Measurements from ENCODE around the gene CCDC200. TPM values are rescaled to one million over a fixed set of nuclear protein-coding genes. Genes with fewer than 3 reads are reported as not detected.
A peak's percentile ranks its signal among the peaks of the same experiment; 100 is the strongest.

CCDC200 gene
- total and polyA plus RNA-seq, 2 of the 13 experiments (the other 11 are each of a cell fraction or from before 2014, with no cell fraction given): not detected

DNA sequence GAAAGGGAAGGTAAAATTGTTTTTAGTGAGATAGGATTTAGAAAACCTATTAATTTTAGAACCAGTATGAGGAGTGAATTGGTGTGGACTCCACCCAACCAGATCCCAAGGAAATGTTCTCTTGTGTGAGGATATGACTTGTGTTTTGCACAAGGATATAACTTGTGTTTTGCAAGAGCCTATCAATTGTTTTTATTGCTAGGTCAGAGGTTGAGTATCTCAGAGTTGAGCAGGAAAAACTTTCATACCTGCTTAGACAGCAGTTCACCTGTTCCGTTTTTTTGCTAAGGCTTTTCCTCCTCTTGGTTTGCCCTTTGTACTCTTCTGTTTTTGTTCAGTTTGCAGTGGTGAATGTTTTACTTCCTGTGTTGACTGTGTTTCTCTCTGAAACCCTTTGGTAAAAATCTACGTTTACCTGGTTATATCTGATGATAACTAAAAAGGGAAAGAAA lies 52.3 kb downstream of the CCDC200 start (continued):
- TF ChIP-seq, protein P1, sequence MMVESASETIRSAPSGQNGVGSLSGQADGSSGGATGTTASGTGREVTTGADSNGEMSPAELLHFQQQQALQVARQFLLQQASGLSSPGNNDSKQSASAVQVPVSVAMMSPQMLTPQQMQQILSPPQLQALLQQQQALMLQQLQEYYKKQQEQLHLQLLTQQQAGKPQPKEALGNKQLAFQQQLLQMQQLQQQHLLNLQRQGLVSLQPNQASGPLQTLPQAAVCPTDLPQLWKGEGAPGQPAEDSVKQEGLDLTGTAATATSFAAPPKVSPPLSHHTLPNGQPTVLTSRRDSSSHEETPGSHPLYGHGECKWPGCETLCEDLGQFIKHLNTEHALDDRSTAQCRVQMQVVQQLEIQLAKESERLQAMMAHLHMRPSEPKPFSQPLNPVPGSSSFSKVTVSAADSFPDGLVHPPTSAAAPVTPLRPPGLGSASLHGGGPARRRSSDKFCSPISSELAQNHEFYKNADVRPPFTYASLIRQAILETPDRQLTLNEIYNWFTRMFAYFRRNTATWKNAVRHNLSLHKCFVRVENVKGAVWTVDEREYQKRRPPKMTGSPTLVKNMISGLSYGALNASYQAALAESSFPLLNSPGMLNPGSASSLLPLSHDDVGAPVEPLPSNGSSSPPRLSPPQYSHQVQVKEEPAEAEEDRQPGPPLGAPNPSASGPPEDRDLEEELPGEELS (CRISPR knock-in tag; IDR thresholded peaks at IDR 0.05): peak; percentile 80
- no peak for TF ChIP-seq ZNF589 (CRISPR knock-in tag; conservative IDR thresholded peaks at IDR 0.05)
- TF ChIP-seq ZNF224 (CRISPR knock-in tag; IDR thresholded peaks at IDR 0.05): no peak
- TF ChIP-seq PTBP1 (IDR thresholded peaks at IDR 0.05; ENCODE audit: low read depth, low read length, poor library complexity, severe bottlenecking): no peak
- no peak for TF ChIP-seq CENPT (CRISPR knock-in tag; IDR thresholded peaks at IDR 0.05; ENCODE audit: low read depth)
- TF ChIP-seq, protein P2, sequence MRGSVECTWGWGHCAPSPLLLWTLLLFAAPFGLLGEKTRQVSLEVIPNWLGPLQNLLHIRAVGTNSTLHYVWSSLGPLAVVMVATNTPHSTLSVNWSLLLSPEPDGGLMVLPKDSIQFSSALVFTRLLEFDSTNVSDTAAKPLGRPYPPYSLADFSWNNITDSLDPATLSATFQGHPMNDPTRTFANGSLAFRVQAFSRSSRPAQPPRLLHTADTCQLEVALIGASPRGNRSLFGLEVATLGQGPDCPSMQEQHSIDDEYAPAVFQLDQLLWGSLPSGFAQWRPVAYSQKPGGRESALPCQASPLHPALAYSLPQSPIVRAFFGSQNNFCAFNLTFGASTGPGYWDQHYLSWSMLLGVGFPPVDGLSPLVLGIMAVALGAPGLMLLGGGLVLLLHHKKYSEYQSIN (CRISPR knock-in tag; IDR thresholded peaks at IDR 0.05; ENCODE audit: borderline replicate concordance): no peak
- TF ChIP-seq HHEX (CRISPR knock-in tag; IDR thresholded peaks at IDR 0.05): no peak
- TF ChIP-seq, protein P3, sequence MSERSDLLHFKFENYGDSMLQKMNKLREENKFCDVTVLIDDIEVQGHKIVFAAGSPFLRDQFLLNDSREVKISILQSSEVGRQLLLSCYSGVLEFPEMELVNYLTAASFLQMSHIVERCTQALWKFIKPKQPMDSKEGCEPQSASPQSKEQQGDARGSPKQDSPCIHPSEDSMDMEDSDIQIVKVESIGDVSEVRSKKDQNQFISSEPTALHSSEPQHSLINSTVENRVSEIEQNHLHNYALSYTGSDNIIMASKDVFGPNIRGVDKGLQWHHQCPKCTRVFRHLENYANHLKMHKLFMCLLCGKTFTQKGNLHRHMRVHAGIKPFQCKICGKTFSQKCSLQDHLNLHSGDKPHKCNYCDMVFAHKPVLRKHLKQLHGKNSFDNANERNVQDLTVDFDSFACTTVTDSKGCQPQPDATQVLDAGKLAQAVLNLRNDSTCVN (CRISPR knock-in tag; IDR thresholded peaks at IDR 0.05; ENCODE audit: borderline replicate concordance): no peak
- TF ChIP-seq, protein P4, sequence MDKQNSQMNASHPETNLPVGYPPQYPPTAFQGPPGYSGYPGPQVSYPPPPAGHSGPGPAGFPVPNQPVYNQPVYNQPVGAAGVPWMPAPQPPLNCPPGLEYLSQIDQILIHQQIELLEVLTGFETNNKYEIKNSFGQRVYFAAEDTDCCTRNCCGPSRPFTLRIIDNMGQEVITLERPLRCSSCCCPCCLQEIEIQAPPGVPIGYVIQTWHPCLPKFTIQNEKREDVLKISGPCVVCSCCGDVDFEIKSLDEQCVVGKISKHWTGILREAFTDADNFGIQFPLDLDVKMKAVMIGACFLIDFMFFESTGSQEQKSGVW (CRISPR knock-in tag; IDR thresholded peaks at IDR 0.05; ENCODE audit: borderline replicate concordance): no peak
- TF ChIP-seq FOXP1 (IDR thresholded peaks at IDR 0.05): no peak
- TF ChIP-seq FOXP1 (CRISPR knock-in tag; IDR thresholded peaks at IDR 0.05): peak; percentile 67; the same call in 1 of the 2 replicates
- TF ChIP-seq ZNF256 (CRISPR knock-in tag; conservative IDR thresholded peaks at IDR 0.05): no peak
- no peak for TF ChIP-seq KDM2A (CRISPR knock-in tag; IDR thresholded peaks at IDR 0.05; ENCODE audit: borderline replicate concordance, low read depth)
- TF ChIP-seq, protein P5, sequence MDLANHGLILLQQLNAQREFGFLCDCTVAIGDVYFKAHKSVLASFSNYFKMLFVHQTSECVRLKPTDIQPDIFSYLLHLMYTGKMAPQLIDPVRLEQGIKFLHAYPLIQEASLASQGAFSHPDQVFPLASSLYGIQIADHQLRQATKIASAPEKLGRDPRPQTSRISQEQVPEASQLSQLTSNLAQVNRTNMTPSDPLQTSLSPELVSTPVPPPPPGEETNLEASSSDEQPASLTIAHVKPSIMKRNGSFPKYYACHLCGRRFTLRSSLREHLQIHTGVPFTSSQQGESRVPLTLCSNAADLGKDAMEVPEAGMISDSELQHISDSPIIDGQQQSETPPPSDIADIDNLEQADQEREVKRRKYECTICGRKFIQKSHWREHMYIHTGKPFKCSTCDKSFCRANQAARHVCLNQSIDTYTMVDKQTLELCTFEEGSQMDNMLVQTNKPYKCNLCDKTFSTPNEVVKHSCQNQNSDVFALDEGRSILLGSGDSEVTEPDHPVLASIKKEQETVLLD (CRISPR knock-in tag; IDR thresholded peaks at IDR 0.05; ENCODE audit: low read depth): no peak
- peak; percentile 100 for TF ChIP-seq ZEB1 (IDR thresholded peaks at IDR 0.05; ENCODE audit: insufficient replicate concordance, low read depth)
- TF ChIP-seq KDM6A (CRISPR knock-in tag; IDR thresholded peaks at IDR 0.05; ENCODE audit: low read depth): peak; percentile 83
- 0 out of 2 replicates have a peak, but pooled peaks have one; percentile 24 for TF ChIP-seq POLR2G (IDR thresholded peaks at IDR 0.05; ENCODE audit: low read depth, low read length)
- peak; percentile 80 for TF ChIP-seq RCOR2 (CRISPR knock-in tag; IDR thresholded peaks at IDR 0.05)
- TF ChIP-seq, protein P6, sequence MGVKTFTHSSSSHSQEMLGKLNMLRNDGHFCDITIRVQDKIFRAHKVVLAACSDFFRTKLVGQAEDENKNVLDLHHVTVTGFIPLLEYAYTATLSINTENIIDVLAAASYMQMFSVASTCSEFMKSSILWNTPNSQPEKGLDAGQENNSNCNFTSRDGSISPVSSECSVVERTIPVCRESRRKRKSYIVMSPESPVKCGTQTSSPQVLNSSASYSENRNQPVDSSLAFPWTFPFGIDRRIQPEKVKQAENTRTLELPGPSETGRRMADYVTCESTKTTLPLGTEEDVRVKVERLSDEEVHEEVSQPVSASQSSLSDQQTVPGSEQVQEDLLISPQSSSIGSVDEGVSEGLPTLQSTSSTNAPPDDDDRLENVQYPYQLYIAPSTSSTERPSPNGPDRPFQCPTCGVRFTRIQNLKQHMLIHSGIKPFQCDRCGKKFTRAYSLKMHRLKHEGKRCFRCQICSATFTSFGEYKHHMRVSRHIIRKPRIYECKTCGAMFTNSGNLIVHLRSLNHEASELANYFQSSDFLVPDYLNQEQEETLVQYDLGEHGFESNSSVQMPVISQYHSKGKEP (CRISPR knock-in tag; IDR thresholded peaks at IDR 0.05): no peak
- TF ChIP-seq, protein P7, sequence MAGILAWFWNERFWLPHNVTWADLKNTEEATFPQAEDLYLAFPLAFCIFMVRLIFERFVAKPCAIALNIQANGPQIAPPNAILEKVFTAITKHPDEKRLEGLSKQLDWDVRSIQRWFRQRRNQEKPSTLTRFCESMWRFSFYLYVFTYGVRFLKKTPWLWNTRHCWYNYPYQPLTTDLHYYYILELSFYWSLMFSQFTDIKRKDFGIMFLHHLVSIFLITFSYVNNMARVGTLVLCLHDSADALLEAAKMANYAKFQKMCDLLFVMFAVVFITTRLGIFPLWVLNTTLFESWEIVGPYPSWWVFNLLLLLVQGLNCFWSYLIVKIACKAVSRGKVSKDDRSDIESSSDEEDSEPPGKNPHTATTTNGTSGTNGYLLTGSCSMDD (CRISPR knock-in tag; IDR thresholded peaks at IDR 0.05): no peak
- TF ChIP-seq NFKB2 (CRISPR knock-in tag; IDR thresholded peaks at IDR 0.05; ENCODE audit: borderline replicate concordance): no peak
- peak; percentile 92 for TF ChIP-seq HNF4A (CRISPR knock-in tag; IDR thresholded peaks at IDR 0.05)

All from HepG2 (cell line).